OCI-LY7 (cell line): ENCODE data around the gene UBTF. TPM values are rescaled to one million over a fixed set of nuclear protein-coding genes. Genes with fewer than 3 reads are reported as not detected.

Source experiments
- BruUV-seq: library from RNA; stranded (reverse); fragments of 400-500 nt; replicated peaks from 2 replicates; lab custom pipeline; 2021; lab: Mats Ljungman, UMichigan
- CTCF ChIA-PET: fragments of 300-600 bp; sonication (Branson Sonifier 250); formaldehyde crosslinking; loops from one replicate; lab custom pipeline; 2022; ENCODE audit warnings: antibody characterized with exemption; ENCODE audit not compliant: unreplicated experiment; lab: Charles Lee
- POLR2A ChIA-PET: fragments of 300-600 bp; sonication (Branson Sonifier 250); formaldehyde crosslinking; loops from one replicate; lab custom pipeline; 2022; ENCODE audit warnings: antibody characterized with exemption; lab: Charles Lee
- DNase-seq: peaks from one replicate; pipeline ENCODE4 v3.0.0-alpha.2; 2015; ENCODE audit warnings: low spot score
- H2AFZ ChIP-seq: fragments of 200-600 bp; sonication (generic), shearing (Covaris generic); 2 replicates; pipeline ENCODE4 v1.6.1; 2014; ENCODE audit warnings: mild to moderate bottlenecking, antibody characterized with exemption, low read length, moderate library complexity
- H3K27ac ChIP-seq: fragments of 200-600 bp; sonication (generic); 2 replicates; pipeline ENCODE4 v1.5.1; 2014; ENCODE audit warnings: mixed run types, low read depth, mild to moderate bottlenecking, moderate library complexity, low read length, inconsistent platforms; ENCODE audit not compliant: poor library complexity, severe bottlenecking
- H3K36me3 ChIP-seq: fragments of 200-600 bp; sonication (generic); 2 replicates; pipeline ENCODE4 v1.6.1; 2014; ENCODE audit warnings: mild to moderate bottlenecking, antibody characterized with exemption, low read length, moderate library complexity, mixed read lengths; ENCODE audit not compliant: insufficient read depth
- H3K4me1 ChIP-seq: fragments of 200-600 bp; sonication (generic); 2 replicates; pipeline ENCODE4 v1.5.1; 2014; ENCODE audit warnings: mild to moderate bottlenecking, low read length; ENCODE audit not compliant: insufficient read depth, poor library complexity, severe bottlenecking
- H3K4me2 ChIP-seq: fragments of 200-600 bp; sonication (generic); 2 replicates; pipeline ENCODE4 v1.6.1; 2014; ENCODE audit warnings: mild to moderate bottlenecking, low read length
- H3K4me3 ChIP-seq: fragments of 200-600 bp; sonication (generic); 2 replicates; pipeline ENCODE4 v1.5.1; 2014; ENCODE audit warnings: mild to moderate bottlenecking, low read depth, low read length; ENCODE audit not compliant: poor library complexity, severe bottlenecking
- H3K79me2 ChIP-seq: fragments of 200-600 bp; sonication (generic); 2 replicates; pipeline ENCODE4 v1.6.1; 2016; ENCODE audit warnings: low read depth, mild to moderate bottlenecking, low read length, moderate library complexity, mixed read lengths; ENCODE audit not compliant: insufficient read depth
- H3K9me2 ChIP-seq: fragments of 200-600 bp; sonication (generic); 2 replicates; pipeline ENCODE4 v1.6.1; 2016; ENCODE audit warnings: mild to moderate bottlenecking, low read length, mixed read lengths; ENCODE audit not compliant: insufficient read depth
- H3K9me3 ChIP-seq: fragments of 200-600 bp; sonication (generic); 2 replicates; pipeline ENCODE4 v1.6.1; 2014; ENCODE audit warnings: mild to moderate bottlenecking, mixed run types, low read length, mixed read lengths
- H4K20me1 ChIP-seq: fragments of 200-600 bp; sonication (generic); 2 replicates; pipeline ENCODE4 v1.6.1; 2014; ENCODE audit warnings: mild to moderate bottlenecking, antibody characterized with exemption, low read length, moderate library complexity, mixed read lengths; ENCODE audit not compliant: insufficient read depth
- EZH2phosphoT487 ChIP-seq: fragments of 200-600 bp; sonication (generic); IDR thresholded peaks from 2 replicates; pipeline ENCODE4 v1.6.1; 2018; ENCODE audit warnings: low read depth, borderline replicate concordance, mild to moderate bottlenecking, mixed run types, antibody characterized with exemption, low read length, moderate library complexity, mixed read lengths
- intact Hi-C: fragments of 100-400 bp; cut with micrococcal nuclease; formaldehyde crosslinking; loops from one replicate; pipeline ENCODE4 v1.10.0; 2022; ENCODE audit not compliant: unreplicated experiment
- total RNA-seq, 2 experiments: library from RNA; depleted of rRNA in 1 of 2; stranded (reverse); fragments of >200 nt in 1 of 2; shearing (Covaris generic) in 1 of 2; gene quantifications; 2 replicates each; pipeline ENCODE4 v1.2.3, GENCODE V29; 2014 to 2022
- TF ChIP-seq, protein P1 (sequence below): fragments of 200-600 bp; sonication (generic); conservative IDR thresholded peaks from 2 replicates; pipeline ENCODE4 v1.5.1; 2014; ENCODE audit warnings: mild to moderate bottlenecking, antibody characterized with exemption, low read length, moderate library complexity, mixed read lengths

UBTF gene
- total RNA-seq, 2 experiments from 2014 or later = 155 to 215 TPM

DNA sequence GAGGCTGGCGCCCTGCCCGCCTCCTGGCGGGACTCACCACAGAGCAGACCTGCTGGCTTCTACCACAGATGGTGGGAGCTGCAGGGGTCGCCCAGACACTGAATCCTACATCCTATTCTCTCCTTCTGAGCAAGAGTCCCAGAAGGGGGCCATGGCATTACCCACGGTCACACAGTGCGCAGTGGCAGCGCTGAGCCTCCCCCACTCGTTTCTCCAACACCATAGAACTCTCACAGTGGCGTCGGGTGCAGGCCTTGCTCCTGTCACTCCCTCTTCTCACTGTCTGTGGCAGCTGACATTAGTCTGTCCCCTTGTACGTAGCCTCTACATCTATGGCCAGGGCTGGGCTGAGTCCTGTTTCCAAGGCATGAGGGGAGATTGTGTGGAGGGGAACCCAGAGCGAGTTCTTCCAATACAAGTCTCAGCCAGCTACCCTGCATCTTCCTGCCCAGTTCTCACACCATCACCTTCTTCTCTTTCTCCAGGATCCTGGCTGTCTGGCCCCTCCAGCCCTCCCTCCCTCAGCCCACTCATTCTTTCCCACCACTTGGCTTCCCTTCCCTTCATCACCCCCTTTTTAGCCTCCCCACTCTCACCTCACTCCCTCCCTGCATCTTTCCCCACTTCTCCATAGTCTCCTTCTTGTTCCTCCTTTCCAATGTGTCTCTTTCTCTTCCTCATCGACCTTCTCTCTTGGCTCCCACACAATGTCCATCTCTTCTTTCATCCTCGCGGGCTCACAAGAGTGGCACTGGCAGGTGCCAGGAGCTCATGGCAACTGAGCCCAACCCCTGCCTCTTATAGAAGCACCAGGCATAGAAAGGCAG lies 5.9 kb downstream of the UBTF start:
- H3K4me1 ChIP-seq = peaks cover 50% of the 10 kb centered on the region
- H3K79me2 ChIP-seq = peaks cover 50% of the 10 kb centered on the region
- peaks cover 86% of the 10 kb centered on the region for H3K36me3 ChIP-seq
- H3K27ac ChIP-seq = peak overlapping the region; percentile 86
- intact Hi-C loops = loop anchor here (10.0 kb wide), 1 partner anchor 291 kb away; the partner anchor contains the start of gene GPATCH8
- ChIA-PET POLR2A (no interaction called here), CTCF (interaction anchor here (0.5 kb wide), 1 partner anchor 103 kb away, joined by 3 read pairs; no protein-coding TSS in a partner anchor)
- BruUV-seq = no TSS peak
- no peaks in the 10 kb centered on the region for H3K9me3 ChIP-seq
- DNase-seq = no peak
- H3K4me2 ChIP-seq = no peak overlapping the region
- TF ChIP-seq, protein P1, sequence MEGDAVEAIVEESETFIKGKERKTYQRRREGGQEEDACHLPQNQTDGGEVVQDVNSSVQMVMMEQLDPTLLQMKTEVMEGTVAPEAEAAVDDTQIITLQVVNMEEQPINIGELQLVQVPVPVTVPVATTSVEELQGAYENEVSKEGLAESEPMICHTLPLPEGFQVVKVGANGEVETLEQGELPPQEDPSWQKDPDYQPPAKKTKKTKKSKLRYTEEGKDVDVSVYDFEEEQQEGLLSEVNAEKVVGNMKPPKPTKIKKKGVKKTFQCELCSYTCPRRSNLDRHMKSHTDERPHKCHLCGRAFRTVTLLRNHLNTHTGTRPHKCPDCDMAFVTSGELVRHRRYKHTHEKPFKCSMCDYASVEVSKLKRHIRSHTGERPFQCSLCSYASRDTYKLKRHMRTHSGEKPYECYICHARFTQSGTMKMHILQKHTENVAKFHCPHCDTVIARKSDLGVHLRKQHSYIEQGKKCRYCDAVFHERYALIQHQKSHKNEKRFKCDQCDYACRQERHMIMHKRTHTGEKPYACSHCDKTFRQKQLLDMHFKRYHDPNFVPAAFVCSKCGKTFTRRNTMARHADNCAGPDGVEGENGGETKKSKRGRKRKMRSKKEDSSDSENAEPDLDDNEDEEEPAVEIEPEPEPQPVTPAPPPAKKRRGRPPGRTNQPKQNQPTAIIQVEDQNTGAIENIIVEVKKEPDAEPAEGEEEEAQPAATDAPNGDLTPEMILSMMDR = no peak
- no peak for TF ChIP-seq EZH2phosphoT487
- no peaks in the 10 kb centered on the region for H4K20me1 ChIP-seq
- H3K9me2 ChIP-seq = no peaks in the 10 kb centered on the region
- H2AFZ ChIP-seq = no peak overlapping the region
- H3K4me3 ChIP-seq = no peak overlapping the region

DNA sequence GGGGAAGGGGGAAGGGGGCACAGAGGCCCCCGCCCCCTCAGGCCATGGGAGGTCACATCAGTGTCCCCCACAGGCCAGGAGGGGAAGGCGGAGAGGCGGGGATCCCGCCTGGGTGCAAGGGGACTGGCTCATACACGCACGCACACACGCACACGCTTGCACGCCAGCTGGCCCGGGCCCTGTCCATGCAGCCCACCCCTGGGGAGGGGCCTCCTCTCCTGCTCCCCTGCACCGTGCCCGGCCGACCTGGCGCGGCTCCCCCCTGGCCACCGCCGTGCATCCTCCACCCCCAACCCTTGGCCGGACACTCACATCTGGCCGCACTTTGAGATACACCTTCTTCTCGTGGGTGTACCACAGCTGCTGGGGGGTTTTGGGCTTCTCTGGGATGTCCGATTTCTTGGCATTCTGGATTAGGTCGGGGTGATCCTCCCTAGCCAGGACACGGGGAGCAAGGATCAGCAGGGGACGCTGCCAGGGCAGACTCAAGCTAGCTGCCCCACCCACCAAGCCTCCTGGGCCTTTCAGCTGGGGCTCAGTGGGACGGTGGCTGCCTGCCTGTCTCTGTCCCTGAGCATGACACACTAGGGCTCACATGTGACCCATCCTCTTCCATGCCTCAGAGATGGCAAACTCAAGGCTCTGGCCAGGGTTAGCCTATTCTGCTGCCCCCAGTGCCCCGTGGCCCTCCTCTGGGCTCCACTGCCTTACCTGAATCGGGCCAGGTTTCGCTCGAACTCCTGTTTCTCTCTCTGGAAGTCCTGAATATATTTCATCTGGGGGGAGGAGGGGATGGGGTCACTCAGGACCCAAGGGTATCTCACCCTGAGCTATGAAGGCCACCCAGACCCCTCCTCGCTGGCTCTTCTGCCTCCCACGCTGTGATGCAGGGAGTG lies 6.7 kb downstream of the UBTF start:
- Histone ChIP-seq H3K4me3 (no peak overlapping the region), H3K79me2 (peaks cover 45% of the 10 kb centered on the region), H3K27ac (no peak overlapping the region), H3K36me3 (peaks cover 90% of the 10 kb centered on the region), H3K4me1 (peaks cover 50% of the 10 kb centered on the region), H2AFZ (no peak overlapping the region), H3K9me2 (no peaks in the 10 kb centered on the region), H4K20me1 (no peaks in the 10 kb centered on the region), H3K9me3 (no peaks in the 10 kb centered on the region), H3K4me2 (no peak overlapping the region)
- DNase-seq = no peak
- BruUV-seq = no TSS peak
- ChIA-PET POLR2A (interaction anchor here (0.8 kb wide), 1 partner anchor 117 kb away, joined by 3 read pairs; no protein-coding TSS in a partner anchor), CTCF (interaction anchor here (0.5 kb wide), 1 partner anchor 104 kb away, joined by 3 read pairs; no protein-coding TSS in a partner anchor)
- intact Hi-C loops = loop anchor here (10.0 kb wide), 1 partner anchor 292 kb away; the partner anchor contains the start of gene GPATCH8
- TF ChIP-seq, protein P1 = no peak
- TF ChIP-seq EZH2phosphoT487 = no peak
